NT2/D1 (cell line): ENCODE results near the gene ZEB1.
"Not testable (repeated sequence)": the region's sequence is repeated elsewhere in the genome, so short reads cannot be mapped to it uniquely, and the experiment has no call there.

Experiments
- SUZ12 ChIP-seq: IDR thresholded peaks from 2 replicates; pipeline ENCODE4 v1.6.1; 2011; ENCODE audit not compliant: insufficient read length, insufficient read depth; ENCODE audit errors: extremely low read depth
- YY1 ChIP-seq: IDR thresholded peaks from 2 replicates; pipeline ENCODE4 v1.6.1; 2011; ENCODE audit not compliant: insufficient read length, insufficient read depth
- ZNF274 ChIP-seq: IDR thresholded peaks from 2 replicates; pipeline ENCODE4 v1.6.1; 2011; ENCODE audit warnings: mild to moderate bottlenecking, low read depth, low read length

DNA sequence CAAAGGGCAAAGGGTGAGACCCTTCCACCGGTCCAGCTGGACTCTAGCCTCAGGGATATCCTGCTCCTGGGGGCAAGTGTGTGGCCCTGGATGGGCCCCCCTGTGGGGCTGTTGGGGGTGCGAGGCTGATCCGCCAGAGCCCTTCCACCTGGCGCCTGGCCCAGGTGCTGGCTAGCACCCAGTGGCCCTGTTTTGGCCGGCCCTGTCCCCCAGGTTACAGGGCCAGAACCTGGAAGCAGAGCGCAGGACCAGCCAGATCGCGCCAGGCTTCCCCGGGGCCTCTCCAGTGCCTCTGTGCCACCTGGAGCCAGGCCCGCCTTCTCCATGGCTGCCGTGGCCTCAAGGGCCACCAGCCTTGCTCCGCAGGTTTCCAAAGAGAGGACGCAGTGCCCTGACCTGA, 45.2 kb downstream of the ZEB1 start:
- TF ChIP-seq ZNF274, YY1, SUZ12: not testable (repeated sequence)
